SU-DHL-6 (cell line): ENCODE results near the gene NNMT.

Source experiments
- H2AFZ ChIP-seq: fragments of 200-600 bp; sonication (generic); 2 replicates; pipeline ENCODE4 v1.6.1; 2014; ENCODE audit warnings: low read depth, mild to moderate bottlenecking, moderate library complexity, mixed read lengths, antibody characterized with exemption, low read length; ENCODE audit not compliant: severe bottlenecking
- H3F3A ChIP-seq: fragments of 200-600 bp; shearing (Covaris generic); 2 replicates; pipeline ENCODE4 v1.6.0; 2016; ENCODE audit warnings: antibody characterized with exemption, mild to moderate bottlenecking; ENCODE audit not compliant: insufficient read depth
- H3K27ac ChIP-seq: fragments of 200-600 bp; sonication (generic); 2 replicates; pipeline ENCODE4 v1.5.1; 2016; ENCODE audit warnings: low read depth, mild to moderate bottlenecking, low read length, moderate library complexity, mixed read lengths
- H3K27me3 ChIP-seq: fragments of 200-600 bp; sonication (generic), shearing (Covaris generic); 2 replicates; pipeline ENCODE4 v1.6.0; 2014; ENCODE audit warnings: mild to moderate bottlenecking, low read length
- H3K36me3 ChIP-seq: fragments of 200-600 bp; sonication (generic); 2 replicates; pipeline ENCODE4 v1.6.1; 2014; ENCODE audit warnings: mild to moderate bottlenecking, low read length, mixed read lengths
- H3K4me2 ChIP-seq: fragments of 300-600, 200-600 bp; shearing (Covaris generic), sonication (generic); 2 replicates; pipeline ENCODE4 v1.6.0; 2014; ENCODE audit warnings: low read length, low read depth, mild to moderate bottlenecking; ENCODE audit not compliant: poor library complexity, severe bottlenecking
- H3K4me3 ChIP-seq: fragments of 200-600 bp; sonication (generic); 2 replicates; pipeline ENCODE4 v1.5.1; 2014; ENCODE audit warnings: antibody characterized with exemption, low read length, mild to moderate bottlenecking, mixed read lengths; ENCODE audit not compliant: insufficient read depth, poor library complexity, severe bottlenecking
- H3K79me2 ChIP-seq: fragments of 200-600 bp; sonication (generic); 2 replicates; pipeline ENCODE4 v1.6.1; 2014; ENCODE audit warnings: mild to moderate bottlenecking, low read length, moderate library complexity; ENCODE audit not compliant: insufficient read depth
- H3K9ac ChIP-seq: fragments of 200-600 bp; sonication (generic); 2 replicates; pipeline ENCODE4 v1.7.0; 2014; ENCODE audit warnings: mild to moderate bottlenecking, low read length
- H3K9me2 ChIP-seq: fragments of 200-600 bp; sonication (generic); replicated peaks from 2 replicates; pipeline ENCODE4 v1.6.1; 2014; ENCODE audit warnings: low read length; ENCODE audit not compliant: insufficient read depth
- H3K9me3 ChIP-seq: fragments of 200-600 bp; sonication (generic); 2 replicates; pipeline ENCODE4 v1.6.1; 2014; ENCODE audit warnings: low read length, mixed read lengths; ENCODE audit not compliant: insufficient read depth
- H4K20me1 ChIP-seq: fragments of 200-600 bp; sonication (generic); 2 replicates; pipeline ENCODE4 v1.6.1; 2014; ENCODE audit warnings: low read depth, mild to moderate bottlenecking, antibody characterized with exemption, low read length, moderate library complexity, mixed read lengths
- CTCF ChIP-seq: fragments of 200-600 bp; sonication (generic); IDR thresholded peaks from one replicate; pipeline ENCODE4 v1.5.1; 2017; ENCODE audit warnings: antibody characterized with exemption, mild to moderate bottlenecking, low read length, moderate library complexity; ENCODE audit not compliant: insufficient read depth, poor library complexity, severe bottlenecking
- EZH2phosphoT487 ChIP-seq: fragments of 200-600 bp; sonication (generic), shearing (Covaris generic); conservative IDR thresholded peaks from 2 replicates; pipeline ENCODE4 v1.6.1; 2018; ENCODE audit warnings: mild to moderate bottlenecking, antibody characterized with exemption, low read length, moderate library complexity, mixed read lengths

Gene NNMT

GRCh38 chr11:114343020-114343419 is 46.8 kb downstream of the NNMT start:
- Histone ChIP-seq H3K4me2 (no peak overlapping the region), H3K27ac (no peak overlapping the region), H4K20me1 (no peaks in the 10 kb centered on the region), H3F3A (no peaks in the 10 kb centered on the region), H3K79me2 (no peaks in the 10 kb centered on the region), H3K9me2 (no peaks in the 10 kb centered on the region), H3K9ac (no peak overlapping the region), H3K27me3 (no peaks in the 10 kb centered on the region), H3K36me3 (no peaks in the 10 kb centered on the region), H3K4me3 (no peak overlapping the region), H2AFZ (no peak overlapping the region), H3K9me3 (no peaks in the 10 kb centered on the region)
- TF ChIP-seq CTCF (no peak), EZH2phosphoT487 (no peak)

- H3K36me3 ChIP-seq: no peaks in the 10 kb centered on the region
- H3K27me3 ChIP-seq: no peaks in the 10 kb centered on the region
- H3K27ac ChIP-seq: no peak overlapping the region
- TF ChIP-seq CTCF (no peak), EZH2phosphoT487 (no peak)
- H4K20me1 ChIP-seq: no peaks in the 10 kb centered on the region
- H3K9me2 ChIP-seq: no peaks in the 10 kb centered on the region
- no peak overlapping the region for H3K4me2 ChIP-seq
- H3F3A ChIP-seq: no peaks in the 10 kb centered on the region
- no peaks in the 10 kb centered on the region for H3K9me3 ChIP-seq
- H3K4me3 ChIP-seq: no peak overlapping the region
- no peak overlapping the region for H2AFZ ChIP-seq
- no peak overlapping the region for H3K9ac ChIP-seq
- no peaks in the 10 kb centered on the region for H3K79me2 ChIP-seq
These were observed 47.3 kb downstream of the NNMT start for GRCh38 chr11:114343493-114343892.

DNA sequence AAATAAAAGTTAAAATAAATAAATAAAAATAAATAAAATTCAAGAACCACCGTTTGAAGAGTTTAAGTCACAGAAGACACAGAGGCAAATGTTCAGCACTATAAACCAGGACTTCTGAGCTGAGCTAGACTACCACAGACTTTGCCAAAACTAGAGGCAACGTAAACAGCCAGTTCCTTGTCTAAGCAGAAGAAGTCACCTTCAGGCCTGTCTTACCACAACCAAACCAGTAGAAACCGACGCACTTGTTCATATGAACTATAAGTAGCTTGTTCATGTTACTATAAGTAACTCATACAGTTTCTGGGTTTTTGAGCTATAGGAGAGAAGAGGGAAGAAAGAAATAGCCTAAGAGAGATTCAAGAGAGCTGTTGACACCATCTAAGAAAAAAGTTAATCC is 48.3 kb downstream of the NNMT start:
- H3K9me2 ChIP-seq: no peaks in the 10 kb centered on the region
- H3F3A ChIP-seq: no peaks in the 10 kb centered on the region
- H2AFZ ChIP-seq: no peak overlapping the region
- no peaks in the 10 kb centered on the region for H3K79me2 ChIP-seq
- no peak overlapping the region for H3K4me2 ChIP-seq
- H3K36me3 ChIP-seq: no peaks in the 10 kb centered on the region
- H3K4me3 ChIP-seq: no peak overlapping the region
- H3K27me3 ChIP-seq: no peaks in the 10 kb centered on the region
- no peak overlapping the region for H3K27ac ChIP-seq
- TF ChIP-seq EZH2phosphoT487: no peak
- no peak for TF ChIP-seq CTCF
- no peak overlapping the region for H3K9ac ChIP-seq
- H4K20me1 ChIP-seq: no peaks in the 10 kb centered on the region
- H3K9me3 ChIP-seq: no peaks in the 10 kb centered on the region
